Common myeloid progenitor, CD34-positive (primary cell): ENCODE data around the gene LIN9.
"Not testable (repeated sequence)": the region's sequence is repeated elsewhere in the genome, so short reads cannot be mapped to it uniquely, and the experiment has no call there.

Experiments
- CTCF ChIA-PET: fragments of 350-600 bp; sonication (Branson Sonifier 250); formaldehyde crosslinking; loops from one replicate; lab custom pipeline; 2021; ENCODE audit warnings: antibody characterized with exemption; lab: Charles Lee
- POLR2A ChIA-PET: fragments of 350-600 bp; sonication (Branson Sonifier 250); formaldehyde crosslinking; loops from one replicate; lab custom pipeline; 2021; ENCODE audit warnings: antibody characterized with exemption; lab: Charles Lee
- DNase-seq, 3 donors: peaks; one replicate each; pipeline versions ENCODE4 v3.0.0 to v3.0.0-alpha.2; 2013
- H3K27ac ChIP-seq, 2 experiments: 1 replicate in 1 of 2; 2 replicates in 1 of 2; pipeline ENCODE4 v1.7.0; 2013; ENCODE audit warnings: inconsistent platforms in 2 of 2, low read length in 2 of 2, mild to moderate bottlenecking in 2 of 2, low read depth in 1 of 2, moderate library complexity in 1 of 2; ENCODE audit not compliant: severe bottlenecking in 2 of 2, insufficient read depth in 1 of 2, poor library complexity in 1 of 2
- H3K27me3 ChIP-seq, 5 experiments: replicated peaks in 2 of 5; 1 replicate in 3 of 5; 2 replicates in 2 of 5; pipeline versions ENCODE4 v1.6.1 to v1.7.0; 2013; ENCODE audit warnings: low read length in 4 of 5, mild to moderate bottlenecking in 2 of 5, moderate library complexity in 2 of 5, inconsistent platforms in 1 of 5; ENCODE audit not compliant: insufficient read depth in 5 of 5, control insufficient read depth in 4 of 5
- H3K36me3 ChIP-seq, 4 experiments: 1 replicate in 2 of 4; 2 replicates in 2 of 4; pipeline versions ENCODE4 v1.6.1 to v1.7.0; 2013; ENCODE audit warnings: low read length in 3 of 4, control low read depth in 1 of 4, mild to moderate bottlenecking in 1 of 4; ENCODE audit not compliant: control insufficient read depth in 4 of 4, insufficient read depth in 4 of 4
- H3K4me1 ChIP-seq, 4 experiments: 1 replicate in 3 of 4; 2 replicates in 1 of 4; pipeline versions ENCODE4 v1.6.1 to v1.7.1; 2013; ENCODE audit warnings: low read length in 3 of 4, mild to moderate bottlenecking in 3 of 4, control low read depth in 1 of 4, inconsistent platforms in 1 of 4, moderate library complexity in 1 of 4; ENCODE audit not compliant: control insufficient read depth in 4 of 4, insufficient read depth in 4 of 4; ENCODE audit errors: control extremely low read depth in 1 of 4
- H3K4me3 ChIP-seq, 7 experiments: 1 replicate in 4 of 7; 2 replicates in 3 of 7; pipeline versions ENCODE4 v1.5.1 to v1.7.0; 2013; ENCODE audit warnings: mild to moderate bottlenecking in 7 of 7, low read length in 6 of 7, moderate library complexity in 6 of 7, inconsistent platforms in 2 of 7, low read depth in 2 of 7, control low read depth in 1 of 7; ENCODE audit not compliant: insufficient read depth in 4 of 7, control insufficient read depth in 1 of 7; ENCODE audit errors: extremely low read depth in 1 of 7
- H3K9me3 ChIP-seq, 5 experiments: 1 replicate in 4 of 5; 2 replicates in 1 of 5; pipeline versions ENCODE4 v1.6.1 to v1.7.1; 2013; ENCODE audit warnings: low read length in 4 of 5, mild to moderate bottlenecking in 2 of 5, inconsistent platforms in 1 of 5, low read depth in 1 of 5, moderate library complexity in 1 of 5; ENCODE audit not compliant: control insufficient read depth in 4 of 5, insufficient read depth in 2 of 5; ENCODE audit errors: control extremely low read depth in 1 of 5
- WGBS: methylation state at CpG from one replicate; pipeline ENCODE4 v1.1.5; 2013; ENCODE audit not compliant: insufficient coverage; 5-methylcytosine and 5-hydroxymethylcytosine counted together

LIN9 gene

DNA sequence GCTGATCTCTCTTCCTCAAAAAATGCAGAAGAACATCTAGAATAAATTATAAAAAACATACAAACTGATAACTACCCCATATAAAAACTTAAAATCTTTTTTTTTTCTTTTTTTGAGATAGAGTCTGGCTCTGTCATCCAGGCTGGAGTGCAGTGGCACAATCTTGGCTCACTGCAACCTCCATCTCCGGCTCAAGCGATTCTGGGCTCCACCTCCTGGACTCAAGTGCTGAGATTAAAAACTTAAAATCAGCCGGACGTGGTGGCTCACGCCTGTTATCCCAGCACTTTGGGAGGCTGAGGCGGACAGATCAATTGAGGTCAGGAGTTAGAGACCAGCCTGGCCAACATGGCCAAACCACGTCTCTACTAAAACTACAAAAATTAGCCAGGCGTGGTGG, 31.1 kb downstream of the LIN9 start:
- no peak overlapping the region for H3K4me3 ChIP-seq
- peaks cover 0 to 12% (median 9%) of the 10 kb centered on the region in 4 experiments for H3K36me3 ChIP-seq
- no peaks in the 10 kb centered on the region for H3K27me3 ChIP-seq
- DNase-seq: no peak
- ChIA-PET POLR2A (no interaction called here), CTCF (no interaction called here)
- H3K4me1 ChIP-seq: peaks cover 0 to 4% (median under 1%) of the 10 kb centered on the region in 4 experiments
- WGBS: 98% methylated on average over 7 of the region's 8 CpGs
- H3K9me3 ChIP-seq: no peaks in the 10 kb centered on the region
- no peak overlapping the region for H3K27ac ChIP-seq

DNA sequence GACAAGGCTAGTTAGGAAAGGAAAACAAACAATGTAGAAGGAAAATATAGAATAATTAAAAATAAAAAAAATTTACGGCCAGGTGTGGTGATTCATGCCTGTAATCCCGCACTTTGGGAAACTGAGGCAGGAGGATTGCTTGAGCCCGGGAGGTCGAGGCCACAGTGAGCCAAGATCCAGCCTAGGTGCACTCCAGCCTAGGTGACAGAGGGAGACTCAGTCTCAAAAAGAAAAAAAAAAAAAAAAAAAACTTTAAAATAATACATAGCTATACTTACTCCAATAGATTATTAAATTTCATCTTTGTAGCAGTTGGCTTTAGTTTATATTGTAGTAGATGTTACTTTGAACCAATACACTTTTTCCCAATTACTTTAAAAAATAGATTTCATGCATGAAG, 32.0 kb downstream of the LIN9 start:
- Histone ChIP-seq H3K27ac (no peak overlapping the region), H3K36me3 (peaks cover 0 to 13% (median 7%) of the 10 kb centered on the region in 4 experiments), H3K9me3 (no peaks in the 10 kb centered on the region), H3K4me1 (peaks cover 0 to 4% (median under 1%) of the 10 kb centered on the region in 4 experiments), H3K27me3 (no peaks in the 10 kb centered on the region), H3K4me3 (no peak overlapping the region)
- no peak for DNase-seq
- ChIA-PET CTCF (no interaction called here), POLR2A (no interaction called here)
- WGBS: 100% methylated on average over 1 of the region's 4 CpGs

DNA sequence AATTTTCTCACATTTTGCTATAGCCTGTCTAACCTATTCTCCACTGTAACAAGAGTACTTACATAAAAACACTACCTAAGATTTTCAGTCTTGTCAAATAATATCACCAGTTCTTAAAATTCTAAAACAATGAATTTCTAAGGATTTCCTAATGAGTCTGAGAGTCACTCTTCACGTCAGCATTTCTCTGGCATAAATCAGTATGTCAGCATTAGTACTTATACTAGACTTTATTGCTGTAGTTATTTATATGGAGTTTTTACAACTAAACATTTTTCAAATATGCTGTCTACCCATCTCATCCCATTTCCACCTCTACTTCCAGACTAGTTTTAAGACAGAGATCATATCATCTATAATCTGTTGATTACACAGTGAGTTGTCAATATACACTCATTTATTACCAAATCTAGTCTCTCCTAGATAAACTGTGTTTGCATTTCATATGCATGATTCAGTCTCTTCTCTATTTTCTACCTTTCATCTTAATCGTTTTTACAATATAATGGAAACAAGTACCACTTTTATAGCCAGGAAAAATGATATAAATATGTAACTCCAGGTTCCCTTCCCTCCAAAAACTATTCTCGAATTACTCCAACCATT, 32.8 kb downstream of the LIN9 start:
- no peak overlapping the region for H3K27ac ChIP-seq
- H3K4me1 ChIP-seq: peaks cover 0 to 4% (median under 1%) of the 10 kb centered on the region in 4 experiments
- POLR2A ChIA-PET: no interaction called here
- no peaks in the 10 kb centered on the region for H3K27me3 ChIP-seq
- no peak for DNase-seq
- no peak overlapping the region for H3K4me3 ChIP-seq
- CTCF ChIA-PET: interaction anchor here (1.1 kb wide), 1 partner anchor 38 kb away, joined by 4 read pairs; no protein-coding TSS in a partner anchor
- H3K36me3 ChIP-seq: peaks cover 0 to 13% (median 7%) of the 10 kb centered on the region in 4 experiments
- WGBS: 100% methylated on average over 1 of the region's 3 CpGs
- no peaks in the 10 kb centered on the region for H3K9me3 ChIP-seq

DNA sequence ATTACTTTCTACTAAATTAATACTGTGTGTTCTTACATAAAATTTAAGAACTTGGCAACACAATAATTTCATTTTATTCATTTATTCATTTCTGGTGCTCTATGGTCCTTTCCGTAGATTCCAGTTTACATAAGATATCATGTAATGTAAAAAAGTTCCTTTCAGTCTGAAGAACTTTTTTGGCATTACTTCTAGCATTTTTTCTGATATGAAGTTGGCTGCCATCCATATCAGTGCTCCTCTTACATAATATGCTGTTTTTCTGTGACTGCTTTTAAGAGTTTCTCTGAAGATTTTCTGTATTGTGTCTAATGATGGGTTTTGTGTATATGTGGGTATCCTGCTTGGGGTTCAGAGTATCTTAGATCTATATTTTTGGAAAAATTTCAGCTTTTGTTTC, 34.8 kb downstream of the LIN9 start:
- Histone ChIP-seq H3K36me3 (peaks cover 3 to 15% (median 9%) of the 10 kb centered on the region in 4 experiments), H3K9me3 (no peaks in the 10 kb centered on the region), H3K4me1 (no peaks in the 10 kb centered on the region), H3K27ac (no peak overlapping the region), H3K27me3 (no peaks in the 10 kb centered on the region), H3K4me3 (no peak overlapping the region)
- DNase-seq: no peak
- POLR2A ChIA-PET: no interaction called here
- CTCF ChIA-PET: no interaction called here
- no CpG with 5 or more reads among the region's 1 CpG for WGBS

DNA sequence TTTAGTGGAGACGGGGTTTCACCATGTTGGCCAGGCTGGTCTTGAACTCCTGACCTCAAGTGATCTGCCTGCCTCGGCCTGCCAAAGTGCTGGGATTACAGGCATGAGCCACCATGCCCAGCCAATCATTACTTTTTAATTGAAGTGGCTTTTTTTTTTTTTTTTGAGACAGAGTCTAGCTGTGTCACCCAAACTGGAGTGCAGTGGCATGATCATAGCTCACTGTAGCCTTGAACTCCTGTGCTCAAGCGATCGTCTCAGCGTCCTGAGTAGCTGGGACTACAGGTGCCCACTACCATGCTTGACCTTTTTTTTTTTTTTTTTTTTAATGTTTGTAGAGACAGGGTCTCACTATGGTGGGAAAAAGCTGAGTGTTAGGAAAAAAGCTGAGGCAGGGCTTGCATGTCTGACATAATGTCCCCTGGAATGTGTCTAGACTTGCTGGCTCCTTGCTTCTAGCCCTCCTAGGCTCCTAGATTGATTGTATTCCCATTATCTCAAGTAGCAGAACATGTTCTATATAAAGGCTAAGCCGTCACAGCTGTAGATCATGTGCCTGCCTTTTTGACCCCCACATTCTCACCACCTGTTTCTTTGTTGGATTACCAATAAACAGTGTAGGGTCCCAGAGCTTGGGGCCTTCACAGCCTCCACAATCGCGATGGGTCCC, 36.6 kb downstream of the LIN9 start:
- H3K27ac ChIP-seq, H3K4me1 ChIP-seq, H3K9me3 ChIP-seq, DNase-seq, H3K27me3 ChIP-seq, POLR2A ChIA-PET, H3K4me3 ChIP-seq: not testable (repeated sequence)
- 100% methylated on average over 3 of the region's 8 CpGs for WGBS
- H3K36me3 ChIP-seq: peaks cover 8 to 24% (median 13%) of the 10 kb centered on the region in 4 experiments
- CTCF ChIA-PET: interaction anchor here (0.6 to 0.7 kb wide), 2 partner anchors 34 to 181 kb away, joined by 3 read pairs; no protein-coding TSS in a partner anchor

DNA sequence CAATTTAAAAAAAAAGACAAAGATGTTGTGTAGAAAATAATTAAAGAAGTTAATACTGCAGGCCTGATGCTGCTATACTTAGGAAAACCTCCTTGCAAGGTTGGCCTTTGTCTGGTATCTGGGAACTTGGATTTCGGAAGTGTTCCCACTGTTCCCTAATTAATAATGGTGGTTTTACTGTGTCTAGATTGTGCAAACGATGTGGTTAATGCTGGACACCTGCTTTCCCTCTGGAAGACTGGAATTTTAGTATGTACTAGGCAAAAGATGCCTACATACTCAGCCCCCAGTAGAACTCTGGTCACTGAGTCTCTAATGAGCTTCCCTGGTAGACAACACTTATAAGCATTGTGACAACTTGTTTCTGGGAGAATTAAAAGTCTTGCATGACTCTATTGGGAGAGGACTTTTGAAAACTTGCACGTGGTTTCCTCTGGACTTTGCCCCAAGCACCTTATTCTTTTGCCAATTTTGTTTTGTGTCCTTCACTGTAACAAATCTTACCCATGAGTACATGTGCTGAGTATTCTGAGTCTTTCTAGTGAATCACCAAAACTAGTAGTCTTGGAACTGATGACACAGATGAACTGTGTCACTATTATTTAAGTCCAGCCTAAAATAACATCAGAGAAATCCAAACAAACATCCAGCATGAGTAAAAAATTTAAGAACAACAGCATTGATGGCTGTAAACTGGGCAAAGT, 40.4 kb downstream of the LIN9 start:
- Histone ChIP-seq H3K27me3 (no peaks in the 10 kb centered on the region), H3K4me1 (no peaks in the 10 kb centered on the region), H3K36me3 (peaks cover 4 to 28% (median 13%) of the 10 kb centered on the region in 4 experiments), H3K9me3 (no peaks in the 10 kb centered on the region), H3K4me3 (no peak overlapping the region), H3K27ac (no peak overlapping the region)
- WGBS: 100% methylated on average over 2 of the region's 3 CpGs
- CTCF ChIA-PET: no interaction called here
- no peak for DNase-seq
- POLR2A ChIA-PET: no interaction called here

DNA sequence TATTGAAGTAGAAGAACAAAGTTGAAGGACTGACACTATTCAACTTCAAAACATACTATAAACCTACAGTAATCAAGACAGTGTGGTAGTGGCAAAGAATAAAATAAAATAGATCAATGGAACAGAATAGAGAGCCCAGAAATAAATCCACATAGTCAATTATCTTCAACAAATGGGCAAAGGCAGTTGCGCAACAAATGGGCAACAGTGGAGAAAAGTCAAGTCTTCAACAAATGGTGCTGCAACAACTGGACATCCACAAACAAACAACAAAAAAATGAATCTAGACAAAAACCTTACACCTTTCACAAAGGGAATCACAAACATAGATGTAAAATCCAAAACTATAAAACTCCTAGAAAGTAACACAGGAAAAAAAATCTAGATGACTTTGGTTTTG, 47.1 kb downstream of the LIN9 start:
- H3K4me3 ChIP-seq: no peak overlapping the region
- POLR2A ChIA-PET: no interaction called here
- H3K27me3 ChIP-seq: no peaks in the 10 kb centered on the region
- H3K9me3 ChIP-seq: peaks cover 4 to 10% (median 7%) of the 10 kb centered on the region in 5 experiments
- H3K27ac ChIP-seq: no peak overlapping the region
- CTCF ChIA-PET: no interaction called here
- DNase-seq: no peak
- H3K36me3 ChIP-seq: peaks cover 17 to 50% (median 24%) of the 10 kb centered on the region in 4 experiments
- H3K4me1 ChIP-seq: no peaks in the 10 kb centered on the region
- whole genome bisulfite sequencing: 75% methylated on average over 1 of the region's 1 CpG
